ENCODE measurements around the gene NR2C2.

DNA sequence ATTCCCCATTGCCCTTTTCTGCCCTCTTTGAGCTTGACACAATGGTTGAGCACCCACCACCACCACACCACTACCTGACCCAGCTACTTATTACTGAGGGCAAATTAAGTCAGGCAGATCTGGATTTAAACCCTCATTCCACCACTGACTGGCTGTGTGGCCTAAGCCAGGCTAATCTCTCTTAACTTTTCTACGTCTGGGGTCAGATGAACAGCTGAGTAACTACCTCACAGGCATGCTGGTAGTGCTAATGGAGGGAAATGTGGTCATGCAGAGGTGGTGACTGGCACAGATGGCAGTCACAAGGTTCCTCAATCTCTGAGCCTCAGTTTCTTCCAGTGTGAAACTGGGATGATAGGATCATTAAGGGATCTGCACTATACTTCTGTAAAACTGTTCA is 122.1 kb downstream of the NR2C2 start:
- TF ChIP-seq CTCF (IDR thresholded peaks at IDR 0.05): no peak
- TF ChIP-seq POLR2AphosphoS5 (IDR thresholded peaks at IDR 0.05; ENCODE audit: insufficient read depth in 1 of 2, low read depth in 1 of 2): no peak
